ENCODE data around the gene LAMB4. TPM values are rescaled to one million over a fixed set of nuclear protein-coding genes. Genes with fewer than 3 reads are reported as not detected.

Gene LAMB4
- total and polyA plus RNA-seq, 2 of the 8 experiments (the other 6 are each of a cell fraction or from before 2014, with no cell fraction given): not detected

GRCh38 chr7:108135446-108136190, 5.5 kb upstream of the LAMB4 start (continued):
- no peak for TF ChIP-seq RNF2 (IDR thresholded peaks at IDR 0.05; ENCODE audit: borderline replicate concordance, low read depth, low read length, missing control alignments, poor library complexity, severe bottlenecking)
- no peak for TF ChIP-seq BACH1 (IDR thresholded peaks at IDR 0.05; ENCODE audit: low read length)

Data from H1 (cell line).